Adipose tissue (tissue), 3 donors: ENCODE measurements around the gene CSTPP1. TPM values are rescaled to one million over a fixed set of nuclear protein-coding genes. Genes with fewer than 3 reads are reported as not detected.
"Not testable (repeated sequence)": the region's sequence is repeated elsewhere in the genome, so short reads cannot be mapped to it uniquely, and the experiment has no call there.

ENCODE experiments used
- H3K27ac ChIP-seq: one replicate; pipeline ENCODE4 v1.5.1; 2013; ENCODE audit warnings: low read depth, low read length
- WGBS, 3 donors: extraction: QIAGEN DNeasy Blood & Tissue Kit; methylation state at CpG; one replicate each; pipeline ENCODE4 v1.1.7; 2013; 5-methylcytosine and 5-hydroxymethylcytosine counted together
- polyA plus RNA-seq, 3 donors: library from polyadenylated mRNA; stranded (reverse); fragments of 200-250 nt; gene quantifications; one replicate each; pipeline ENCODE4 v1.2.3, GENCODE V29; 2013
- donor health status: healthy with polysubstance abuse.
- donor health status: Bipolar disorder and iron deficiency.
- donor health status: healthy.

CSTPP1 gene
- polyA plus RNA-seq, 3 donors = 10.2 to 26.9 (median 12.0) TPM

GRCh38 chr11:47188259-47188658, 251.7 kb downstream of the CSTPP1 start:
- no peak overlapping the region for H3K27ac ChIP-seq
- whole genome bisulfite sequencing, 3 donors = 91 to 100% (median 100%) methylated on average over 1 of the region's 1 CpG

GRCh38 chr11:47189100-47189834, 252.7 kb downstream of the CSTPP1 start:
- WGBS, 3 donors = 54 to 73% (median 68%) methylated on average over 11 of the region's 11 CpGs
- no peak overlapping the region for H3K27ac ChIP-seq

- not testable (repeated sequence) for H3K27ac ChIP-seq
- WGBS, 3 donors = 84 to 88% (median 87%) methylated on average over 10 of the region's 10 CpGs
Observed at GRCh38 chr11:47191137-47191536, 254.6 kb downstream of the CSTPP1 start.

GRCh38 chr11:47192111-47192510, 255.6 kb downstream of the CSTPP1 start:
- 77 to 92% (median 83%) methylated on average over 4 of the region's 4 CpGs for WGBS, 3 donors
- no peak overlapping the region for H3K27ac ChIP-seq

- H3K27ac ChIP-seq = not testable (repeated sequence)
- WGBS, 3 donors = 94 to 95% (median 94%) methylated on average over 9 of the region's 9 CpGs
Observed at GRCh38 chr11:47198161-47198560, 261.6 kb downstream of the CSTPP1 start.

- WGBS, 3 donors = 82 to 92% (median 87%) methylated on average over 4 of the region's 4 CpGs
- H3K27ac ChIP-seq = no peak overlapping the region
Observed at GRCh38 chr11:47201015-47201414, 264.5 kb downstream of the CSTPP1 start.

GRCh38 chr11:47202576-47202975, 266.0 kb downstream of the CSTPP1 start:
- no peak overlapping the region for H3K27ac ChIP-seq
- WGBS, 3 donors = 74 to 87% (median 79%) methylated on average over 5 of the region's 5 CpGs

- no peak overlapping the region for H3K27ac ChIP-seq
- 71 to 79% (median 79%) methylated on average over 2 of the region's 2 CpGs for WGBS, 3 donors
Observed at GRCh38 chr11:47204637-47204989, 268.1 kb downstream of the CSTPP1 start.

- WGBS, 3 donors = 88 to 93% (median 91%) methylated on average over 5 of the region's 5 CpGs
- not testable (repeated sequence) for H3K27ac ChIP-seq
Observed at GRCh38 chr11:47206577-47206976, 270.0 kb downstream of the CSTPP1 start.

GRCh38 chr11:47207459-47207858, 270.9 kb downstream of the CSTPP1 start:
- 48 to 89% (median 87%) methylated on average over 6 of the region's 6 CpGs for WGBS, 3 donors
- no peak overlapping the region for H3K27ac ChIP-seq

GRCh38 chr11:47208008-47208552, 271.5 kb downstream of the CSTPP1 start:
- 89 to 94% (median 93%) methylated on average over 13 of the region's 13 CpGs for WGBS, 3 donors
- H3K27ac ChIP-seq = not testable (repeated sequence)

GRCh38 chr11:47208628-47209027, 272.1 kb downstream of the CSTPP1 start:
- H3K27ac ChIP-seq = no peak overlapping the region
- WGBS, 3 donors = 93 to 95% (median 94%) methylated on average over 5 of the region's 5 CpGs

Other genes with a start within 250 kb of the CSTPP1 start
- gene ARHGAP1, start 236.1 kb upstream of the CSTPP1 start, polyA plus RNA-seq = 10 to 100 TPM; 20.4 to 57.6 (median 47.7) TPM
- 1 to 10 TPM; 4.0 to 8.0 (median 4.4) TPM for gene ZNF408, start 235.7 kb upstream of the CSTPP1 start, polyA plus RNA-seq
- gene F2, start 217.5 kb upstream of the CSTPP1 start, polyA plus RNA-seq = not detected
- 10 to 100 TPM in 2 of 3 donors, 1 to 10 TPM in 1; 7.2 to 12.9 (median 12.8) TPM for gene CKAP5, start 90.5 kb upstream of the CSTPP1 start, polyA plus RNA-seq
- 1 to 10 TPM; 1.2 to 2.6 (median 2.0) TPM for gene LRP4, start 18.2 kb upstream of the CSTPP1 start, polyA plus RNA-seq
- 10 to 100 TPM; 50.7 to 79.0 (median 65.3) TPM for gene ARFGAP2, start 240.1 kb downstream of the CSTPP1 start, polyA plus RNA-seq
- 10 to 100 TPM; 11.6 to 21.9 (median 15.0) TPM for gene PACSIN3, start 249.7 kb downstream of the CSTPP1 start, polyA plus RNA-seq